Upper lobe of left lung (tissue), 6 donors: ENCODE measurements around the gene CARD11. TPM values are rescaled to one million over a fixed set of nuclear protein-coding genes. Genes with fewer than 3 reads are reported as not detected.

Experiments
- ATAC-seq, 2 donors: fragments of 200-7000 bp; cut with Tn5 transposase; one replicate each; pipeline ENCODE4 v1.9.1; 2022; ENCODE audit warnings: mild to moderate bottlenecking in 2 of 2, moderate library complexity in 2 of 2; ENCODE audit not compliant: low FRiP score in 2 of 2
- DNase-seq, 2 donors: peaks; one replicate each; pipeline ENCODE4 v3.0.0-alpha.2; 2019 to 2020
- H3K27ac ChIP-seq, 4 donors: fragments of 200-600 bp; sonication (generic); one replicate each; pipeline ENCODE4 v1.5.1; 2016 to 2019
- H3K27me3 ChIP-seq, 4 donors: fragments of 200-600 bp; sonication (generic); one replicate each; pipeline ENCODE4 v1.5.1; 2017 to 2019
- H3K36me3 ChIP-seq, 4 donors: fragments of 200-600 bp; sonication (generic); one replicate each; pipeline ENCODE4 v1.5.1; 2016 to 2019
- H3K4me1 ChIP-seq, 4 donors: fragments of 200-600 bp; sonication (generic); one replicate each; pipeline ENCODE4 v1.5.1; 2018 to 2019
- H3K4me3 ChIP-seq, 4 donors: fragments of 200-600 bp; sonication (generic); one replicate each; pipeline ENCODE4 v1.5.1; 2017 to 2019; ENCODE audit warnings: mild to moderate bottlenecking in 2 of 4, moderate library complexity in 1 of 4
- H3K9me3 ChIP-seq, 4 donors: fragments of 200-600 bp; sonication (generic); one replicate each; pipeline ENCODE4 v1.5.1; 2018 to 2019
- CTCF ChIP-seq, 6 experiments: fragments of 450-650 bp in 4 of 6; fragments of 200-600 bp in 2 of 6; sonication (generic) in 2 of 6; IDR thresholded peaks; one replicate each; pipeline ENCODE4 v1.5.1; 2016 to 2019; ENCODE audit warnings: antibody characterized with exemption in 6 of 6
- EP300 ChIP-seq, 4 donors: sonication (generic); formaldehyde crosslinking; IDR thresholded peaks; one replicate each; pipeline ENCODE4 v1.5.1; 2017; ENCODE audit warnings: antibody characterized with exemption in 4 of 4, control low read depth in 2 of 4
- POLR2A ChIP-seq, 4 donors: fragments of 450-650 bp; IDR thresholded peaks; one replicate each; pipeline ENCODE4 v1.5.1; 2016 to 2017; ENCODE audit warnings: antibody characterized with exemption in 4 of 4, mild to moderate bottlenecking in 2 of 4
- POLR2AphosphoS5 ChIP-seq, 2 donors: sonication (generic); formaldehyde crosslinking; IDR thresholded peaks; one replicate each; pipeline ENCODE4 v1.5.1; 2017; ENCODE audit warnings: antibody characterized with exemption in 2 of 2
- WGBS, 2 donors: methylation state at CpG; one replicate each; pipeline ENCODE4 v1.1.5; 2017 to 2018; 5-methylcytosine and 5-hydroxymethylcytosine counted together
- total RNA-seq, 6 donors: library from RNA; depleted of rRNA in 4 of 6; stranded (reverse); fragments of >200 nt in 4 of 6; gene quantifications; one replicate each; pipeline versions ENCODE4 v1.1.0 to v1.2.1, GENCODE V29; 2016 to 2021
- donor health status: DM: no; HTN: no; CAD: no; lungs with moderate emphysema.
- donor health status: DM: no; HTN: yes; CAD: no; lungs with severe emphysema.

The CARD11 gene
- total RNA-seq, 6 donors from 2014 or later, result 2.8 to 16.8 (median 6.8) TPM

- no peaks in the 10 kb centered on the region for H3K9me3 ChIP-seq
- no peaks in the 10 kb centered on the region for H3K4me1 ChIP-seq
- TF ChIP-seq POLR2A (IDR thresholded peaks at IDR 0.05), result no peak
- TF ChIP-seq EP300 (IDR thresholded peaks at IDR 0.05), result no peak
- no peak for TF ChIP-seq CTCF (IDR thresholded peaks at IDR 0.05)
- no peak for TF ChIP-seq POLR2AphosphoS5 (IDR thresholded peaks at IDR 0.05)
- H3K27ac ChIP-seq, result no peak overlapping the region
- no peaks in the 10 kb centered on the region for H3K27me3 ChIP-seq
- DNase-seq (no peak), ATAC-seq (no peak)
- WGBS, 2 donors, result 87 to 89% methylated on average over 11 to 17 of the region's 17 CpGs
- no peaks in the 10 kb centered on the region for H3K36me3 ChIP-seq
- H3K4me3 ChIP-seq, result no peak overlapping the region
These were observed 119.6 kb downstream of the CARD11 start for GRCh38 chr7:2923886-2924574.

GRCh38 chr7:2923291-2923781 is 120.3 kb downstream of the CARD11 start:
- DNase-seq (no peak), ATAC-seq (no peak)
- no peaks in the 10 kb centered on the region for H3K27me3 ChIP-seq
- TF ChIP-seq POLR2AphosphoS5 (IDR thresholded peaks at IDR 0.05) (no peak), EP300 (IDR thresholded peaks at IDR 0.05) (no peak), POLR2A (IDR thresholded peaks at IDR 0.05) (no peak), CTCF (IDR thresholded peaks at IDR 0.05) (no peak)
- H3K4me3 ChIP-seq, result no peak overlapping the region
- WGBS, 2 donors, result 87 to 92% methylated on average over 11 to 17 of the region's 17 CpGs
- no peaks in the 10 kb centered on the region for H3K36me3 ChIP-seq
- H3K9me3 ChIP-seq, result no peaks in the 10 kb centered on the region
- H3K27ac ChIP-seq, result no peak overlapping the region
- no peaks in the 10 kb centered on the region for H3K4me1 ChIP-seq

- Histone ChIP-seq H3K9me3 (no peaks in the 10 kb centered on the region), H3K36me3 (no peaks in the 10 kb centered on the region), H3K27ac (no peak overlapping the region), H3K27me3 (no peaks in the 10 kb centered on the region), H3K4me3 (no peak overlapping the region), H3K4me1 (no peaks in the 10 kb centered on the region)
- TF ChIP-seq EP300 (IDR thresholded peaks at IDR 0.05), result no peak
- WGBS, 2 donors, result 78 to 79% methylated on average over 13 to 15 of the region's 15 CpGs
- DNase-seq (no peak), ATAC-seq (no peak)
These were observed 120.8 kb downstream of the CARD11 start for GRCh38 chr7:2922866-2923265.

GRCh38 chr7:2922348-2922691 is 121.3 kb downstream of the CARD11 start:
- H3K4me1 ChIP-seq, result no peaks in the 10 kb centered on the region
- no peaks in the 10 kb centered on the region for H3K9me3 ChIP-seq
- H3K4me3 ChIP-seq, result no peak overlapping the region
- WGBS, 2 donors, result 82 to 89% methylated on average over 12 to 18 of the region's 19 CpGs
- no peaks in the 10 kb centered on the region for H3K36me3 ChIP-seq
- no peak overlapping the region for H3K27ac ChIP-seq
- no peak for TF ChIP-seq CTCF (IDR thresholded peaks at IDR 0.05)
- no peak for TF ChIP-seq POLR2A (IDR thresholded peaks at IDR 0.05)
- no peak for TF ChIP-seq POLR2AphosphoS5 (IDR thresholded peaks at IDR 0.05)
- no peak for TF ChIP-seq EP300 (IDR thresholded peaks at IDR 0.05)
- no peak for DNase-seq
- no peak for ATAC-seq
- H3K27me3 ChIP-seq, result no peaks in the 10 kb centered on the region

GRCh38 chr7:2921653-2922347 is 121.9 kb downstream of the CARD11 start:
- Histone ChIP-seq H3K27ac (no peak overlapping the region), H3K4me3 (no peak overlapping the region), H3K4me1 (no peaks in the 10 kb centered on the region), H3K9me3 (no peaks in the 10 kb centered on the region), H3K27me3 (no peaks in the 10 kb centered on the region), H3K36me3 (no peaks in the 10 kb centered on the region)
- TF ChIP-seq POLR2A (IDR thresholded peaks at IDR 0.05) (no peak), CTCF (IDR thresholded peaks at IDR 0.05) (no peak)
- ATAC-seq (no peak), DNase-seq (no peak)
- WGBS, 2 donors, result 68 to 72% methylated on average over 12 to 13 of the region's 13 CpGs
